AG04450 (cell line): ENCODE results near the gene UGT2A3. TPM values are rescaled to one million over a fixed set of nuclear protein-coding genes. Genes with fewer than 3 reads are reported as not detected.

Source experiments
- CTCF ChIA-PET: fragments of 300-600, 350-600 bp; formaldehyde crosslinking; extraction: SDS; loops from one replicate; lab custom pipeline; 2022; ENCODE audit warnings: antibody characterized with exemption, inconsistent platforms; lab: Charles Lee
- POLR2A ChIA-PET: fragments of 350-600 bp; formaldehyde crosslinking; extraction: SDS; loops from one replicate; lab custom pipeline; 2021; ENCODE audit warnings: antibody characterized with exemption, inconsistent platforms; lab: Yijun Ruan, JAX
- DNase-seq: peaks from one replicate; pipeline ENCODE4 v3.0.0-alpha.2; 2011; ENCODE audit warnings: low read depth, low spot score
- H3K27ac ChIP-seq: one replicate; pipeline ENCODE4 v1.5.1; 2012; ENCODE audit warnings: low read depth, low read length, control low read depth
- H3K27me3 ChIP-seq: one replicate; pipeline ENCODE4 v1.6.0; 2012; ENCODE audit warnings: low read length; ENCODE audit not compliant: control insufficient read depth, insufficient read depth
- H3K4me3 ChIP-seq: 2 replicates; pipeline ENCODE4 v1.5.1; 2011; ENCODE audit warnings: mild to moderate bottlenecking, low read depth, low read length, control low read depth
- H3K9me3 ChIP-seq: 2 replicates; pipeline ENCODE4 v1.5.1; 2012; ENCODE audit warnings: low read length; ENCODE audit not compliant: control insufficient read depth, insufficient read depth
- CTCF ChIP-seq: IDR thresholded peaks from 2 replicates; pipeline ENCODE4 v1.5.1; 2011; ENCODE audit warnings: low read depth, low read length, control low read depth, inconsistent platforms
- polyA plus RNA-seq: library from polyadenylated mRNA; depleted of rRNA; stranded (reverse); fragments of >200 nt; gene quantifications from 2 replicates; pipeline ENCODE4 v1.2.3, GENCODE V29; 2011

UGT2A3 gene
- polyA plus RNA-seq, 1 experiment = not detected

DNA sequence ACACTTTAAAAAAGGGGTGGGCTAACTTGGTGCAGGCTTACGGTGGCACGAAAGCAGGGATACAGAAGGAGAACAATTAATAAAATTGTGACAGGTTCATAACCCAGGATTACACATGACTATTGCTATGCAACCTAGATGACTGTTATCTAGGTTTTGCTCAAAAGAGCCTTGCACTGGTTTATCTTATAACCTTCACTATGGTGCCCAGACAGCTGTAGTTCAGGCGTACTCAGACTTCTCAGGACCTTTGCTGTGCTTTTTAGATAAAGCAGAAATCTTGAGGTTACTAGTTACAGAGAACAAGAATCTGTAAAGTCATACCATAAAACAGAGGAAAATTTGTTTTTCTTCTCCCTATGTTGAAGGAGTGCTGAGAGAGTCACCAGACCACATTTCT, 44.4 kb downstream of the UGT2A3 start:
- no peak for TF ChIP-seq CTCF
- Histone ChIP-seq H3K9me3 (no peaks in the 10 kb centered on the region), H3K27ac (no peak overlapping the region), H3K27me3 (no peaks in the 10 kb centered on the region), H3K4me3 (no peak overlapping the region)
- ChIA-PET POLR2A (no interaction called here), CTCF (no interaction called here)
- no peak for DNase-seq

GRCh38 chr4:68906780-68907137, 44.8 kb downstream of the UGT2A3 start:
- CTCF ChIA-PET = no interaction called here
- Histone ChIP-seq H3K9me3 (no peaks in the 10 kb centered on the region), H3K4me3 (no peak overlapping the region; the same call in 1 of the 2 replicates), H3K27ac (no peak overlapping the region), H3K27me3 (no peaks in the 10 kb centered on the region)
- POLR2A ChIA-PET = no interaction called here
- DNase-seq = no peak
- TF ChIP-seq CTCF = no peak

DNA sequence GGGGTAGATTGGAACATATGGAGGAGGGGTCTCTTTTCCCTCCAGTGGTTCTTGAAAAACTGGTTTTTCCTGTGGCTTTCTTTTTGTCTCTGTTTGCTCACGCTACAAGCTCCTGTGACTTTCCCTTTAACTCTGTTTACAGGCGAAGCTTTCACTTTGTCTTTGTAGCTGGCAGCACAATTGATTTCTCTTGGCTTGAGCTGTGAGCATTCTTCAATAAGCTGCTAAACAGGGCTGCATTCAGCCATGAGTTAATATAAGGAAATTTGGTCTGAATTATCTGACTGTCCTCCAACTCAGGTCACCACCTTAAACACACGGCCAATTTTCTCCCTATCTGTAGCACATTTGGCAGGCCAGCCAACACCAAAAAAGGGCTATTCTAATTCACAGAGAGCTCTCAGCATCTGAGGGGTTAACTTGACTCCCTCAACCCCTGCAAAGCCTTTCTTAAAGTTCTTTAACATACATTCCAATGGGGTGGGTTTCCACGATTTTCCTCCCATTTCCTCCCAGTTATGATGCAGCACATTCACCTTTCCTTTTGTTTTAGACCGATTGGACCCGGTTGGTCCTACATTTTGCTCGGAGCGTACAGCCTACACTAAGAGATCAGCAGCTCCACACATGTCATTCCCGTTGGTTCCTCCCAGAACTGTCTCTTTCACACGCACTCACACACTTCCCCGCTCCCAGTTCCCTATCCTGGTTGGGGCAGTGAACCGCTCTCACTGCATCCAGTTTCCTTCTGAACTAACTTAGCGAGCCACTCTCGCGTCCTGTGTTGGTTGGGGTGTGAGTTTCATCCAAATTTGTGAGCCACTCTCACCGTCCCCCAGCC, 45.4 kb downstream of the UGT2A3 start:
- H3K4me3 ChIP-seq = peak overlapping the region; percentile 42
- POLR2A ChIA-PET = no interaction called here
- no peaks in the 10 kb centered on the region for H3K27me3 ChIP-seq
- DNase-seq = no peak
- no peak overlapping the region for H3K27ac ChIP-seq
- no peak for TF ChIP-seq CTCF
- H3K9me3 ChIP-seq = no peaks in the 10 kb centered on the region
- CTCF ChIA-PET = interaction anchor here (1.2 kb wide), 1 partner anchor 408 kb away, joined by 3 read pairs; no protein-coding TSS in a partner anchor

- H3K27me3 ChIP-seq = no peaks in the 10 kb centered on the region
- H3K4me3 ChIP-seq = peak overlapping the region; percentile 42
- no peaks in the 10 kb centered on the region for H3K9me3 ChIP-seq
- ChIA-PET CTCF (interaction anchor here (1.2 kb wide), 1 partner anchor 408 kb away, joined by 3 read pairs; no protein-coding TSS in a partner anchor), POLR2A (no interaction called here)
- no peak for TF ChIP-seq CTCF
- DNase-seq = no peak
- no peak overlapping the region for H3K27ac ChIP-seq
These were observed 46.0 kb downstream of the UGT2A3 start for GRCh38 chr4:68905598-68905938.

GRCh38 chr4:68904786-68905185, 46.8 kb downstream of the UGT2A3 start:
- CTCF ChIA-PET = interaction anchor here (0.6 to 1.2 kb wide), 2 partner anchors 222 to 407 kb away, joined by 3 read pairs; no protein-coding TSS in a partner anchor
- TF ChIP-seq CTCF = peak; percentile 33; the same call in 1 of the 2 replicates

More at GRCh38 chr4:68904786-68905185, 46.8 kb downstream of the UGT2A3 start:
- Histone ChIP-seq H3K27me3 (no peaks in the 10 kb centered on the region), H3K27ac (no peak overlapping the region), H3K4me3 (no peak overlapping the region), H3K9me3 (no peaks in the 10 kb centered on the region)
- no peak for DNase-seq
- POLR2A ChIA-PET = no interaction called here
